Measurements from ENCODE around the gene UCN.

DNA sequence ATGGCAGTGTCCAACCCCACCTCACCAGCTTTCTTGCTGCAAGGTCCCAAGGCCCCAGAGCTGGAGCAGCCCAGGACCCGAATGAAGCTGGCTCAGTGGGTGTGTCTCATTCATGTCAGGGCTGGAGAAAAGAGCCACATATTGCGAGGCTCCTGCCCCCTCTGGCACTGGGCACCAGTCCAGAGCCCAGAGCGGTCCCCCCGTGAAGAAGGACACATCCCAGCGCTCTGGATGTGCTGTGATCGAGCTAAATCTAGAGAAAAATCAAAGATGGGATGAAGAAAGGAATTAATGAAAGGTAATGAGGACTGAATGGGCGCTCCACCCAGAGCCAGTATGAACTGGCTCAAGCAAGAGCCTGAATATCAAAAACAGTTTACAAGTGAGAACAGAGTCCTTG, 27.9 kb upstream of the UCN start:
- TF ChIP-seq, protein P1, sequence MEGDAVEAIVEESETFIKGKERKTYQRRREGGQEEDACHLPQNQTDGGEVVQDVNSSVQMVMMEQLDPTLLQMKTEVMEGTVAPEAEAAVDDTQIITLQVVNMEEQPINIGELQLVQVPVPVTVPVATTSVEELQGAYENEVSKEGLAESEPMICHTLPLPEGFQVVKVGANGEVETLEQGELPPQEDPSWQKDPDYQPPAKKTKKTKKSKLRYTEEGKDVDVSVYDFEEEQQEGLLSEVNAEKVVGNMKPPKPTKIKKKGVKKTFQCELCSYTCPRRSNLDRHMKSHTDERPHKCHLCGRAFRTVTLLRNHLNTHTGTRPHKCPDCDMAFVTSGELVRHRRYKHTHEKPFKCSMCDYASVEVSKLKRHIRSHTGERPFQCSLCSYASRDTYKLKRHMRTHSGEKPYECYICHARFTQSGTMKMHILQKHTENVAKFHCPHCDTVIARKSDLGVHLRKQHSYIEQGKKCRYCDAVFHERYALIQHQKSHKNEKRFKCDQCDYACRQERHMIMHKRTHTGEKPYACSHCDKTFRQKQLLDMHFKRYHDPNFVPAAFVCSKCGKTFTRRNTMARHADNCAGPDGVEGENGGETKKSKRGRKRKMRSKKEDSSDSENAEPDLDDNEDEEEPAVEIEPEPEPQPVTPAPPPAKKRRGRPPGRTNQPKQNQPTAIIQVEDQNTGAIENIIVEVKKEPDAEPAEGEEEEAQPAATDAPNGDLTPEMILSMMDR (IDR thresholded peaks at IDR 0.05; ENCODE audit: low read length): no peak
- no peak for TF ChIP-seq EZH2 (optimal IDR thresholded peaks at IDR 0.05; ENCODE audit: low read depth, low read length)

Measured in MM.1S (cell line).